Measurements from ENCODE around the gene CPNE1. TPM values are rescaled to one million over a fixed set of nuclear protein-coding genes. Genes with fewer than 3 reads are reported as not detected.
A peak's percentile ranks its signal among the peaks of the same experiment; 100 is the strongest.

The CPNE1 gene
- total RNA-seq, 4 donors from 2014 or later, result 80.6 to 166 (median 131) TPM

DNA sequence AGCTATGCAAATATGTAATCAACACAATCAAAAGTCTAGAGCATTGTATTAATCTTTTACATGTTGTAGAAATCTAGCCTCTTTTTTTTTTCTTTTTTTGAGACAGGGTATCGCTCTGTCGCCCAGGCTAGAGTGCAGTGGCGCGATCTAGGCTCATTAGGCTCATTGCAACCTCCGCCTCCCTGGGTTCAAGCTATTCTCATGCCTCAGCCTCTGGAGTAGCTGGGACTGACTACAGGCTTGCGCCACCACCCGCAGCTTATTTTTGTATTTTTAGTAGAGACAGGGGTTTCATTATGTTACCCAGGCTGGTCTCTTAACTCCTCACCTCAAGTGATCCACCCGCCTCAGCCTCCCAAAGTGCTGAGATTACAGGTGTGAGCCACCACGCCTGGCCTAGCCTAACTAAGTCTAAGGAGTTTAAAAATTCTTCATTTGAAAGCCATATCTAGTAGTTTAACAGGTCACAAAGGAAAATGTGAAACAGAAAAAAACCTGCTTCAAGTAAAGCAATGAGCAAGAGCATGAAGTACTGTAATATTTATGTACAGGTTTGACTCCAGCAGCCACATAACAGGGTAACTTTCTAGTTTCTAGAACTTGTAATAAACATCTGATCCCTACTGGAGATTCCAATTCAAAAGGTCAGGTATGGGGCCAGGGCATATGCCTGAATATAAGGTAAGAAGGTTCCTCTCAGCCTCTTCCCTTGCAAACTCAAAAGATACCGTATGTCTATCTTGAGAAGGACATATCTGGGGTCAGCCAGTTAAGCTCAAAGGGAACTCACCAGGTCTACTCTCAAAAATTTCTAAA lies 4.4 kb downstream of the CPNE1 start:
- Histone ChIP-seq H3K4me3 (replicated peaks in 1 of 3) (no peak overlapping the region), H3K4me1 (peaks cover 47% of the 10 kb centered on the region in 2 donors), H3K36me3 (no peaks in the 10 kb centered on the region), H3K27ac (no peak overlapping the region), H3K9me3 (no peaks in the 10 kb centered on the region), H3K27me3 (no peaks in the 10 kb centered on the region)
- TF ChIP-seq POLR2A (IDR thresholded peaks at IDR 0.05), result no peak
- TF ChIP-seq, protein P1, sequence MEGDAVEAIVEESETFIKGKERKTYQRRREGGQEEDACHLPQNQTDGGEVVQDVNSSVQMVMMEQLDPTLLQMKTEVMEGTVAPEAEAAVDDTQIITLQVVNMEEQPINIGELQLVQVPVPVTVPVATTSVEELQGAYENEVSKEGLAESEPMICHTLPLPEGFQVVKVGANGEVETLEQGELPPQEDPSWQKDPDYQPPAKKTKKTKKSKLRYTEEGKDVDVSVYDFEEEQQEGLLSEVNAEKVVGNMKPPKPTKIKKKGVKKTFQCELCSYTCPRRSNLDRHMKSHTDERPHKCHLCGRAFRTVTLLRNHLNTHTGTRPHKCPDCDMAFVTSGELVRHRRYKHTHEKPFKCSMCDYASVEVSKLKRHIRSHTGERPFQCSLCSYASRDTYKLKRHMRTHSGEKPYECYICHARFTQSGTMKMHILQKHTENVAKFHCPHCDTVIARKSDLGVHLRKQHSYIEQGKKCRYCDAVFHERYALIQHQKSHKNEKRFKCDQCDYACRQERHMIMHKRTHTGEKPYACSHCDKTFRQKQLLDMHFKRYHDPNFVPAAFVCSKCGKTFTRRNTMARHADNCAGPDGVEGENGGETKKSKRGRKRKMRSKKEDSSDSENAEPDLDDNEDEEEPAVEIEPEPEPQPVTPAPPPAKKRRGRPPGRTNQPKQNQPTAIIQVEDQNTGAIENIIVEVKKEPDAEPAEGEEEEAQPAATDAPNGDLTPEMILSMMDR (IDR thresholded peaks at IDR 0.05), result no peak
- 91 to 92% methylated on average over 10 of the region's 10 CpGs for WGBS, 2 donors
- no peak for DNase-seq
- intact Hi-C loops (cut with DNase I), result no loop called here

- Histone ChIP-seq H3K27me3 (no peaks in the 10 kb centered on the region), H3K4me1 (peaks cover 35 to 39% of the 10 kb centered on the region in 2 donors), H3K9me3 (no peaks in the 10 kb centered on the region), H3K27ac (peak overlapping the region in 1 of 3 donors; percentile 17), H3K36me3 (peaks cover 17 to 21% of the 10 kb centered on the region in 2 donors), H3K4me3 (replicated peaks in 1 of 3) (no peak overlapping the region)
- 10 to 11% methylated on average over 1 of the region's 1 CpG for WGBS, 2 donors
- intact Hi-C loops (cut with DNase I), result no loop called here
- DNase-seq, result no peak
- TF ChIP-seq POLR2A (IDR thresholded peaks at IDR 0.05), result no peak
- TF ChIP-seq, protein P1 (IDR thresholded peaks at IDR 0.05), result no peak
These were observed 7.4 kb downstream of the CPNE1 start for GRCh38 chr20:35657271-35657670.

DNA sequence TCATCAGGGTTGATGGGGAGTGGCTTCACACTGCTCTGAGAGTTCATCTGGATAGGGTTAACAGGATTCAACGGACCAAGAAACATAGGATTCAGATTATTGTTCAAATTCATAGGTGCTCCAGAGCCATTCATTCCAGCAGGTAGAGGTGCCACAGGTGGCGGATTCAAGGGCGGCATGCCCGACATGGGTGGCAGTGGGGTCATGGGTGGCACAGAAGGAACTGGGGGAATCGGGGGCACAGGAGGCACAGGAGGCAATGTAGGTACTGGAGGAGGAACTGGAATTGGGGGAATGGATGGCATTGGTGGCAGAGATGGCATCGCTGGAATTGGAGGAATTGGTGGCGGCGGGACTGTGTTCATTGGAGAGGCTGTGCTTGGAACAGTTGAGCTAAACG lies 10.3 kb downstream of the CPNE1 start:
- Histone ChIP-seq H3K4me1 (peaks cover 13 to 15% of the 10 kb centered on the region in 2 donors), H3K9me3 (no peaks in the 10 kb centered on the region), H3K36me3 (peaks cover 17 to 21% of the 10 kb centered on the region in 2 donors), H3K27me3 (no peaks in the 10 kb centered on the region), H3K27ac (no peak overlapping the region), H3K4me3 (replicated peaks in 1 of 3) (no peak overlapping the region)
- TF ChIP-seq, protein P1 (IDR thresholded peaks at IDR 0.05), result no peak
- TF ChIP-seq POLR2A (IDR thresholded peaks at IDR 0.05), result no peak
- DNase-seq, result no peak
- WGBS, 2 donors, result 96 to 97% methylated on average over 9 of the region's 9 CpGs
- intact Hi-C loops (cut with DNase I), result no loop called here

DNA sequence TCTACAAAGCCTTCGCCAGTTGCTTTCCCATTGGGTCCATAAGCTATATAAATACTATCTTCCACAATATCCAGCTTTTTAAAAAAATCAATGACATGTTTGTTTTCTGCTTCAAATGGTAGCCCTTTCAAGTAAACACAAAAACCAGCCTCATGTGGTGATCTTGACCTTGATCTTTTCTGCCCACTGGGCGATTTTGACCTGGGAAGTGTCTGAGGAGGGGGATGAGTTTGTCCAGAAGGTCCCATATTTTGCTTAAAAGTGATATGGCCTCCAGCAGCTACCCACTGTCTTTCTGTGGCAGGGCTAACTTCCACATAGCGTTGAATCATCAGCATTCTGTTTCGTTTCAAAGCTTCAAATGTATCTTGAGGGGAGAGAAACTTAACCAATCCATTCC lies 10.8 kb downstream of the CPNE1 start:
- TF ChIP-seq, protein P1 (IDR thresholded peaks at IDR 0.05), result no peak
- TF ChIP-seq POLR2A (IDR thresholded peaks at IDR 0.05), result no peak
- Histone ChIP-seq H3K4me1 (peaks cover 17 to 20% of the 10 kb centered on the region in 2 donors), H3K9me3 (no peaks in the 10 kb centered on the region), H3K4me3 (replicated peaks in 1 of 3) (no peak overlapping the region), H3K27ac (no peak overlapping the region), H3K27me3 (no peaks in the 10 kb centered on the region), H3K36me3 (peaks cover 17 to 21% of the 10 kb centered on the region in 2 donors)
- intact Hi-C loops (cut with DNase I), result no loop called here
- DNase-seq, result no peak
- 92 to 96% methylated on average over 4 of the region's 4 CpGs for WGBS, 2 donors

DNA sequence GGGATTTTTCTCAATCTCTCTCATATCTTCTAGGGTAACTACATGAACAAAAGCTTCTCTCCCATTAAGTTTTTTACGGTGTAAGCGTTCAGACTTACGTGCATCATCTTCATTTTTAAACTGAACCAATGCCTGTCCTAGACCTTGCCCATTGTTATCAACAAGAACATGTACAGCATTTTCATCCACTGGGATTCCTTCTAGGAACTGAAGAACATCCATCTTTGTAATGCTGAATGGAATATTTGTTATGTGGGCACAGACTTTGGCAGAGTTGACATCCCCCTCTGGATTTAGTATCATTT lies 11.3 kb downstream of the CPNE1 start:
- peaks cover 21 to 23% of the 10 kb centered on the region in 2 donors for H3K4me1 ChIP-seq

More for the DNA sequence above, 11.3 kb downstream of the CPNE1 start:
- Histone ChIP-seq H3K9me3 (no peaks in the 10 kb centered on the region), H3K4me3 (replicated peaks in 1 of 3) (no peak overlapping the region), H3K36me3 (peaks cover 17 to 21% of the 10 kb centered on the region in 2 donors), H3K27ac (no peak overlapping the region), H3K27me3 (no peaks in the 10 kb centered on the region)
- 98 to 100% methylated on average over 3 of the region's 3 CpGs for WGBS, 2 donors
- DNase-seq, result no peak
- no peak for TF ChIP-seq POLR2A (IDR thresholded peaks at IDR 0.05)
- TF ChIP-seq, protein P1 (IDR thresholded peaks at IDR 0.05), result no peak
- intact Hi-C loops (cut with DNase I), result no loop called here
